Activated T-cell treated with anti-CD3 and anti-CD28 coated beads, Interleukin-2, amount 50 U/mL, for 1 hour (primary cell): ENCODE data around the gene GTF2A2.
"Not testable (repeated sequence)": the region's sequence is repeated elsewhere in the genome, so short reads cannot be mapped to it uniquely, and the experiment has no call there.

Experiments
- DNase-seq: peaks from one replicate; pipeline ENCODE4 v3.0.0-alpha.2; 2020

GTF2A2 gene, protein sequence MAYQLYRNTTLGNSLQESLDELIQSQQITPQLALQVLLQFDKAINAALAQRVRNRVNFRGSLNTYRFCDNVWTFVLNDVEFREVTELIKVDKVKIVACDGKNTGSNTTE

DNA sequence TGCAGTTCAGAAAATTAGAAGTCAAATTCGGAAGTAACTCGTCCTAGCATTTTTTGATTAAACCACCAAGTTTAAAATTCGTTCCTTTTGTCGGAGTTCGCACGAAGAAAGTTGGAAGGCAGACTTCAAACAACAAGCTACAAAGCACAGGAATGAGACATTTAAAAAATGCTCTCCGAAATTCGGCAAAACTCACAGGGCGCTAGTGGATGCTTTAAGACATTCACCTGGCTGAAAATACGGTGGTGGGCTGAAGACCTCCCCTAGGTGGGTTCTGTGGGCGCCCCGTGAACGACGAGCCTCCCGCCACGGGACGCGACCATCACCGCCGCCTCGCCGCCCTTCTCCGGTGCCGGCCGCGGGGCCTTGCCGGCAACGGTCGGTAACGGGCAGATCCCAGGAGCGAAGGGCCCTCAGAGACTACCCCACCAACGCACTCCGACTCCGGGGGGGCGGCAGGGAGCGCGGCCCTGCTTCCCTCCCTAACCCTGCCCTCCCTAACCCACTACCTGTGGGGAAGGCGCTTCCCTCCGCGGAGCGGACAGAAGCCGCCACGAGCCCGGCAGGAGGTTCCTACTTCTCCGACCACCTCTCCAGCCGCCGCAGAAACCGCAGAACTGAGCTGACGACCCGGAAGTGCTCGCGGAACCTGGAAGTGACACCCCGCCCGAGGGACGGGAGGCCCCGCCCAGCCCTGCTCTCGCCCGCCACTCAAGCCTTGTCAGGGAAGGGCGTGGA is at the start of gene GTF2A2:
GTF2A2 (minus strand) TSS at position 619 of the 738 bp plus-strand sequence. CDS start 5,238 bp downstream, outside the sequence.
- peak; percentile 91 for DNase-seq

DNA sequence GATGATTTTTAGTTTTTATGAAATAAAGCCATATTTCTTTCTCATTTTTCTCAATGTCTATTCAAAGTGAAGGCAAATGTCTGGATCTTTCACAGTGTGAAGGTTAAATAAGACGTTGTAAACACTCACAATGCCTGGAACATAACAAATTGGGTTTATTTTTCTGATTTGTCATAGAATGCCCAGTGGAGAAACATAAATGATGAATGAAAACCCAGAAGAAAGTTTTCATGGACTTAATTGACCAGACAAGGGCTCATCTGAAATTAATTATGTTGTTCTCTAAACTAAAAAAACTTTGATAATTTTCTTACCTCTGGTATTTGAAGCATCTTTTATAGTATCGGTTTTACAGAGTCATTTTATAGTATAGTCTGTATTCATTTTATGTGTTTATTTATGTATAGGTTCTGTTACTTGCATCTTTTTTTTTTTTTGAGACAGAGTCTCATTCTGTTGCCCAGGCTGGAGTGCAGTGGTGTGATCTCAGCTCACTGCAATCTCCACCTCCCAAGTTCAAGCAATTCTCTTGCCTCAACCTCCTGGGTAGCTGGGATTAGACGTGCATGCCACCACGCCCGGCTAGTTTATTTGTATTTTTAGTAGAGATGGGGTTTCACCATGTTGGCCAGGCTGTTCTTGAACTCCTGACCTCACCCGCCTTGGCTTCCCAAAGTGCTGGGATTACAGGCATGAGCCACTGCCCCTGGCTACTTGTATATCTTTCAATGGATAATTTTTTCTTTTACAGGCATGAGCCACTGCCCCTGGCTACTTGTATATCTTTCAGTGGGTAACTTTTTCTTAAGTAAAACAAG is 46.9 kb upstream of the GTF2A2 start:
- DNase-seq, result no peak

- no peak for DNase-seq
Observed at GRCh38 chr15:59702351-59702750, 45.0 kb upstream of the GTF2A2 start.

- no peak for DNase-seq
Observed at GRCh38 chr15:59701880-59702279, 44.6 kb upstream of the GTF2A2 start.

- no peak for DNase-seq
Observed at GRCh38 chr15:59699810-59700431, 42.6 kb upstream of the GTF2A2 start.

DNA sequence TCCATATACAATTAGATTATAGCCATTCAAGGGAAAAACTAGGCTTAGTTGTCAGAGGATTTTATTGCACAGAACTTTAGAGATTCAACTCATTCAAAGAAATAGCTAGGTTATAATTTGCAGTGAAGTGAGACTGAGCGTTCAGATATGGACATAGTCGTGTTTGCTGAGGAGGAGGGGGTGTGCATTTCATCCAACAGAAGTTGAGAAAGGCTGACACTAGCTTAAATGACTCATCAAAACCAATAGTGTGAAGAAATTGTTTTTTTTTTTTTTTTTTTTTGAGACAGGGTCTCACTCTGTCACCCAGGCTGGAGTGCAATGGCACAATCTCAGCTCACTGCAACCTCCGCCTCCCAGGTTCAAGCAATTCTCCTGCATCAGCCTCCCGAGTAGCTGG is 40.8 kb upstream of the GTF2A2 start:
- not testable (repeated sequence) for DNase-seq

DNA sequence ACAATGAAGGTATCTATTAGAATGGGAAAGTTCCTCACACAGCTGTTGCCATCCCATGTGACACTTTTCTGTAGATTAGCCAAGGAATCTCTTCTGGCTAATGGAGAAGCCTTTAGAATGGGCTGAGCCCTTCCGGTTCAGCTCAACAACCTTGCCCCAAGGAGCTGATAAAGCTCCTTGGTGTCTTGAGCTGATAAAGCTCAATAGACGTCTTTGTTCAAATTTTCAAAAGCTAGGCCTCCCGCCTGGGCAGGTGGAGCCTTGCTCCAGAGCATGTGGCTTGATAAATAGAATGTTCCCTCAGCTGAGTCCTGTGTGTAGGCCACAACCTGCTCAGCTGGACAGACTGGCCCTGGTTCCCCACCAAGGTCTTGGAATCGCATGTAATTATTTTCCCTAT is 39.0 kb upstream of the GTF2A2 start:
- DNase-seq, result no peak

GRCh38 chr15:59694779-59695178 is 37.5 kb upstream of the GTF2A2 start:
- no peak for DNase-seq

DNA sequence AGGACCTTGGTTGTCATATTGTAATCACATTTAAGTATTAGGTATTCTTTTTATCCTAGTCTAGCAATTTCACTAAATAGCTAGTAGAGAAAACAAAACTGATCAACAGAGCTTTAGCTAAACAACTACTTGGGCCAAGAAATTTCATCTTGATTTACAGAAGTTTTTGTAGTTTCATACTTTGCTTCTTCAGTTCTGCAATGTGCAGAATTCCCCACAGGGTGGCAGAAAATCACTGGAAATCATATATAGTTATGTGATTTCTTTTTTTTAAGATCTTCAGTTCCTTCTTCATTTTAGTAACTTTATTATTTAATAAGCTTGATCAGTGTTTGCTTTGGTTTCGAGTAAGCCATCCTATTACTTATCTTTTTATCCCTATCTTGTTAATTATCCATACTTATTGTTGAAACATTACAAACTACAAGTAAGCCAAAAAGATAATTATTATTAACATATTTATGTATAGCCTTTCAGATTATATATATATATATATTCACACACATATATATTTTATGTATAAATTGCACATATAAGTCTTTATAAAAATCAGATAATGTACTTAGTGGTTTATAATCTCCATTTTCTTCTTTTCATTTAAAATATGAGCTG is 34.0 kb upstream of the GTF2A2 start:
- no peak for DNase-seq

DNA sequence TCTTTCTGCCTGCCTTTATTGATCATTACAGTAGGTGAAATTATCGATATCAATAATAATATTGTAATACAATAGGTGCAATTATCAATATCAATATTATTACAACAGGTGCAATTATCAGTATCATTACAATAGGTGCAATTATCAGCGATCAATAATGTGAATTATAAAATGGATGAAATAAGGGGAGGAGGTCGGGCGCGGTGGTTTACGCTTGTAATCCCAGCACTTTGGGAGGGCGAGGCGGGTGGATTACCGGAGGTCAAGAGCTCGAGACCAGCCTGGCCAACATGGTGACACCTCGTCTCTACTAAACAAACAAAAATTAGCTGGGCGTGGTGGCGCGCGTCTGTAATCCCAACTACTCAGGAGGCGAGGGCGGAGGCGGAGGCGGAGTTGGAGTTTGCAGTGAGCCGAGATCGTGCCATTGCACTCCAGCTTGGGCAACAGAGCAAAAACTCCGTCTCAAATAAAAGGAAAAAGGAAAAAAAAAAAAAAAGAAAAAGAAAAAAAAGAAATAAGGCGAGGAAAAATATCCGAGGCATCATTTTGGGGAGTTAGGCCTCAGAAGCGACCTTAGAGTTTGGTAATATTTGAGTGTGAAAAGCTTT is 32.4 kb upstream of the GTF2A2 start:
- peak; percentile 69 for DNase-seq

- peak; percentile 98 for DNase-seq
Observed at GRCh38 chr15:59688782-59689625, 31.7 kb upstream of the GTF2A2 start, which contains the start of gene BNIP2. Gene BNIP2, minus strand, starts transcription at chr15:59689320. Its CDS starts 6,863 bp downstream, at chr15:59682457.

DNA sequence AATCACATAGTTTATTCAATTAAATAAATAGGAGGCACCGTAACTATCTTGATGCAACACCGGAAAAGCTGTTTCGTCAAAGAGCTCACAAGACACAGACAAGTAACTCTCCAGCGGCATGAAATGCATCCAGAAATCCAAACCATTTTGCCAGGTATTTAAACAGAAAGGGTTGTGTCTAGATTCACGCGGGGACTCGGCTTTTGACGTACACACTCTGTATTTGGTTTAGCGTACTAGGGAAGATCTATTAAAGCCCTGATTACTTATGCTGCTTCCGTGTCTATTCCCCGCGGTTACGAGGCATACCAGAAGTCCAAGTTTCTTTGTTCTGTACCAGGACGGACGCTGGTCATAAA is 31.1 kb upstream of the GTF2A2 start:
- no peak for DNase-seq

DNA sequence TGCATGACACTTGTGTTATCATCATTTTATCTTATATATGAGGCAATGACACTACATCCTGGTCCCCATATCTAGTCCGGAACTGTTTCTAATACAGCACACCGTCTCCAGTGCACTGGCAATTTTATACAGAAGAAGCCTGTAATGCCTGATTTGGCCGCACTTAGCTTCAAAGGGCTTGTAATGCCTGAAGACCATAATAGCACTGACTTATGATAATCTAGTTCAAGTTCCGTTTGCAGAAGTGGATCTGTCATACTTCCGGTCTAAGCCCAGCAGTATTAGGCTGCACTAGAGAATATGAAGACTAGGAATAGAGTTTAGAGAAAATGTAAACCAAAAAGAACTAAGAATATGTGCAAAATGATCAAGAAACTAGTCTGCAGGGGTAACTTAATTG is 30.5 kb upstream of the GTF2A2 start:
- DNase-seq, result no peak

GRCh38 chr15:59686389-59686788 is 29.1 kb upstream of the GTF2A2 start:
- no peak for DNase-seq

- no peak for DNase-seq
Observed at GRCh38 chr15:59685737-59686297, 28.5 kb upstream of the GTF2A2 start.

GRCh38 chr15:59680870-59681269 is 23.6 kb upstream of the GTF2A2 start:
- DNase-seq, result no peak

GRCh38 chr15:59680346-59680745 is 23.0 kb upstream of the GTF2A2 start:
- DNase-seq, result no peak

- no peak for DNase-seq
Observed at GRCh38 chr15:59678620-59679019, 21.3 kb upstream of the GTF2A2 start.

GRCh38 chr15:59678172-59678571 is 20.9 kb upstream of the GTF2A2 start:
- no peak for DNase-seq

GRCh38 chr15:59676565-59676964 is 19.2 kb upstream of the GTF2A2 start:
- no peak for DNase-seq

- no peak for DNase-seq
Observed at GRCh38 chr15:59674361-59674877, 17.1 kb upstream of the GTF2A2 start.
